HCT116 (cell line): ENCODE data around the gene SEMA4F. TPM values are rescaled to one million over a fixed set of nuclear protein-coding genes. Genes with fewer than 3 reads are reported as not detected.

Source experiments
- ATAC-seq: fragments of 200-7000 bp; cut with Tn5 transposase; 2 replicates; pipeline ENCODE4 v1.9.1; 2020; ENCODE audit warnings: mild to moderate bottlenecking, moderate library complexity
- BruUV-seq: library from RNA; stranded (reverse); fragments of 400-500 nt; replicated peaks from 2 replicates; lab custom pipeline; 2021; lab: Mats Ljungman, UMichigan
- CTCF ChIA-PET: fragments of 300-600 bp; sonication (Branson Sonifier 250); formaldehyde crosslinking; loops from one replicate; lab custom pipeline; 2021; ENCODE audit warnings: antibody characterized with exemption; lab: Charles Lee
- POLR2A ChIA-PET: fragments of 300-600, 350-600 bp; sonication (Branson Sonifier 250); formaldehyde crosslinking; loops from one replicate; lab custom pipeline; 2021; ENCODE audit warnings: antibody characterized with exemption; lab: Charles Lee
- RAD21 ChIA-PET, 2 experiments: fragments of 300-600 bp; sonication (Branson Sonifier 250); formaldehyde crosslinking; loops; one replicate each; lab custom pipeline; 2023; ENCODE audit warnings: low total read pairs in 2 of 2; ENCODE audit not compliant: uncharacterized antibody in 2 of 2, unreplicated experiment in 2 of 2, low non-redundant PET in 1 of 2; lab: Charles Lee
- DNase-seq: peaks from one replicate; pipeline ENCODE4 v3.0.0-alpha.2; 2010; ENCODE audit warnings: low read depth, low spot score
- H2AFZ ChIP-seq: fragments of 200-600 bp; shearing (Covaris generic), sonication (generic); 2 replicates; pipeline ENCODE4 v1.6.1; 2017; ENCODE audit warnings: low read depth, mixed run types, mixed read lengths, antibody characterized with exemption, low read length; ENCODE audit not compliant: poor library complexity, severe bottlenecking
- H3K27ac ChIP-seq: 2 replicates; pipeline ENCODE4 v1.5.1; 2012; ENCODE audit warnings: low read depth, low read length
- H3K27me3 ChIP-seq: fragments of 200-600 bp; sonication (generic); 2 replicates; pipeline ENCODE4 v1.6.1; 2016; ENCODE audit warnings: mixed run types, low read length, mixed read lengths; ENCODE audit not compliant: insufficient read depth
- H3K36me3 ChIP-seq, 2 experiments: fragments of 200-500 bp in 1 of 2; fragments of 200-600 bp in 1 of 2; sonication (Bioruptor generic) in 1 of 2; sonication (generic) in 1 of 2; 2 replicates each; pipeline versions ENCODE4 v1.5.1 to v1.6.1; 2014 to 2016; ENCODE audit warnings: low read length in 2 of 2, inconsistent platforms in 1 of 2, mixed read lengths in 1 of 2, mixed run types in 1 of 2; ENCODE audit not compliant: insufficient read depth in 2 of 2, control insufficient read depth in 1 of 2
- H3K4me1 ChIP-seq, 2 experiments: fragments of 200-600 bp in 1 of 2; sonication (generic) in 1 of 2; 2 replicates each; pipeline versions ENCODE4 v1.5.1 to v1.6.1; 2012 to 2017; ENCODE audit warnings: low read length in 2 of 2, inconsistent platforms in 1 of 2, mild to moderate bottlenecking in 1 of 2, mixed read lengths in 1 of 2, mixed run types in 1 of 2, moderate library complexity in 1 of 2; ENCODE audit not compliant: insufficient read depth in 2 of 2, control insufficient read depth in 1 of 2
- H3K4me2 ChIP-seq: fragments of 200-600 bp; sonication (generic); 2 replicates; pipeline ENCODE4 v1.6.1; 2017; ENCODE audit warnings: mixed run types, low read length, mixed read lengths
- H3K4me3 ChIP-seq, 2 experiments: fragments of 200-600 bp in 1 of 2; sonication (generic) in 1 of 2; replicated peaks in 1 of 2; 2 replicates each; pipeline ENCODE4 v1.5.1; 2011 to 2016; ENCODE audit warnings: low read length in 2 of 2, control low read depth in 1 of 2, low read depth in 1 of 2, mild to moderate bottlenecking in 1 of 2, mixed read lengths in 1 of 2, mixed run types in 1 of 2
- H3K79me2 ChIP-seq: fragments of 200-600 bp; sonication (generic); 2 replicates; pipeline ENCODE4 v1.6.1; 2017; ENCODE audit warnings: mild to moderate bottlenecking, mixed run types, low read length, moderate library complexity, mixed read lengths; ENCODE audit not compliant: insufficient read depth
- H3K9ac ChIP-seq: fragments of 200-600 bp; sonication (generic); 2 replicates; pipeline ENCODE4 v1.6.1; 2016; ENCODE audit warnings: low read length, mixed read lengths
- H3K9me2 ChIP-seq: fragments of 200-600 bp; sonication (generic), shearing (Covaris generic); 2 replicates; pipeline ENCODE4 v1.6.1; 2017; ENCODE audit warnings: mixed run types, mild to moderate bottlenecking, moderate library complexity; ENCODE audit not compliant: insufficient read depth
- H3K9me3 ChIP-seq, 2 experiments: fragments of 200-500 bp in 1 of 2; fragments of 200-600 bp in 1 of 2; sonication (Bioruptor generic) in 1 of 2; sonication (generic) in 1 of 2; 2 replicates each; pipeline ENCODE4 v1.6.1; 2014 to 2017; ENCODE audit warnings: low read length in 2 of 2, mixed read lengths in 2 of 2, inconsistent platforms in 1 of 2, low read depth in 1 of 2, mild to moderate bottlenecking in 1 of 2, mixed run types in 1 of 2, moderate library complexity in 1 of 2; ENCODE audit not compliant: control insufficient read depth in 1 of 2, insufficient read depth in 1 of 2
- H4K20me1 ChIP-seq: fragments of 200-600 bp; sonication (generic), shearing (Covaris generic); 2 replicates; pipeline ENCODE4 v1.6.1; 2017; ENCODE audit warnings: mixed run types, mild to moderate bottlenecking, moderate library complexity; ENCODE audit not compliant: insufficient read depth
- ATF3 ChIP-seq: IDR thresholded peaks from 2 replicates; pipeline ENCODE4 v1.6.1; 2012
- CEBPB ChIP-seq: IDR thresholded peaks from 2 replicates; pipeline ENCODE4 v1.6.1; 2012; ENCODE audit warnings: low read depth
- CTCF ChIP-seq, 3 experiments: fragments of 200-600 bp in 1 of 3; sonication (generic) in 1 of 3; IDR thresholded peaks in 2 of 3; conservative IDR thresholded peaks in 1 of 3; 2 replicates each; pipeline ENCODE4 v1.5.1; 2012 to 2017; ENCODE audit warnings: low read depth in 2 of 3, low read length in 2 of 3, antibody characterized with exemption in 1 of 3, borderline replicate concordance in 1 of 3, control low read depth in 1 of 3, mild to moderate bottlenecking in 1 of 3, mixed read lengths in 1 of 3, mixed run types in 1 of 3, moderate library complexity in 1 of 3; ENCODE audit not compliant: insufficient read depth in 1 of 3
- EGR1 ChIP-seq: IDR thresholded peaks from 2 replicates; pipeline ENCODE4 v1.6.1; 2012; ENCODE audit warnings: low read depth
- ELF1 ChIP-seq: IDR thresholded peaks from 2 replicates; pipeline ENCODE4 v1.6.1; 2012; ENCODE audit warnings: low read depth, borderline replicate concordance
- EZH2 ChIP-seq: fragments of 200-600 bp; sonication (generic); IDR thresholded peaks from 2 replicates; pipeline ENCODE4 v1.6.1; 2017; ENCODE audit warnings: antibody characterized with exemption, mixed run types
- EZH2phosphoT487 ChIP-seq: fragments of 200-600 bp; IDR thresholded peaks from 2 replicates; pipeline ENCODE4 v1.6.1; 2018; ENCODE audit warnings: antibody characterized with exemption, borderline replicate concordance
- FOSL1 ChIP-seq: IDR thresholded peaks from 2 replicates; pipeline ENCODE4 v1.6.1; 2012; ENCODE audit warnings: low read depth
- MAX ChIP-seq: IDR thresholded peaks from 2 replicates; pipeline ENCODE4 v1.6.1; 2012
- POLR2A ChIP-seq: IDR thresholded peaks from 2 replicates; pipeline ENCODE4 v1.7.0; 2011; ENCODE audit warnings: borderline replicate concordance; ENCODE audit not compliant: insufficient read depth, insufficient read length; ENCODE audit errors: extremely low read depth
- POLR2AphosphoS5 ChIP-seq: IDR thresholded peaks from 2 replicates; pipeline ENCODE4 v1.6.1; 2011; ENCODE audit warnings: mild to moderate bottlenecking, low read depth, low read length, moderate library complexity
- RAD21 ChIP-seq: IDR thresholded peaks from 2 replicates; pipeline ENCODE4 v1.6.1; 2012; ENCODE audit warnings: low read depth, mild to moderate bottlenecking
- REST ChIP-seq: IDR thresholded peaks from 2 replicates; pipeline ENCODE4 v1.6.1; 2012; ENCODE audit warnings: low read depth
- SP1 ChIP-seq: IDR thresholded peaks from 2 replicates; pipeline ENCODE4 v1.6.1; 2012; ENCODE audit warnings: low read depth
- SRF ChIP-seq: IDR thresholded peaks from 2 replicates; pipeline ENCODE4 v1.6.1; 2012; ENCODE audit warnings: low read depth
- TCF7L2 ChIP-seq: IDR thresholded peaks from 2 replicates; pipeline ENCODE4 v1.7.0; 2011; ENCODE audit warnings: borderline replicate concordance, inconsistent platforms; ENCODE audit not compliant: insufficient read depth, insufficient read length; ENCODE audit errors: extremely low read depth
- YY1 ChIP-seq: IDR thresholded peaks from 2 replicates; pipeline ENCODE4 v1.6.1; 2011; ENCODE audit warnings: low read length, low read depth, moderate library complexity, mild to moderate bottlenecking; ENCODE audit not compliant: insufficient replicate concordance; ENCODE audit errors: extremely low read depth
- ZBTB33 ChIP-seq: IDR thresholded peaks from 2 replicates; pipeline ENCODE4 v1.6.1; 2011; ENCODE audit warnings: mild to moderate bottlenecking, low read length, moderate library complexity; ENCODE audit not compliant: insufficient replicate concordance; ENCODE audit errors: extremely low read depth
- ZNF274 ChIP-seq: fragments of 200-500 bp; sonication (Bioruptor generic); IDR thresholded peaks from 2 replicates; pipeline ENCODE4 v1.6.1; 2014; ENCODE audit warnings: mild to moderate bottlenecking, low read depth, low read length, inconsistent platforms
- intact Hi-C: fragments of 100-400 bp; cut with micrococcal nuclease; formaldehyde crosslinking; loops from 2 replicates; pipeline ENCODE4 v1.10.0; 2022
- total RNA-seq: library from RNA; stranded (reverse); gene quantifications from one replicate; pipeline ENCODE4 v1.2.1, GENCODE V29; 2021; ENCODE audit not compliant: unreplicated experiment

The SEMA4F gene
- total RNA-seq, 1 experiment from 2014 or later, result 12.3 TPM

- Histone ChIP-seq H4K20me1 (no peaks in the 10 kb centered on the region), H2AFZ (no peak overlapping the region), H3K27ac (no peak overlapping the region), H3K79me2 (no peaks in the 10 kb centered on the region; the same call in 1 of the 2 replicates), H3K9ac (no peak overlapping the region), H3K27me3 (no peaks in the 10 kb centered on the region), H3K9me2 (no peaks in the 10 kb centered on the region), H3K4me2 (no peak overlapping the region), H3K36me3 (no peaks in the 10 kb centered on the region), H3K4me3 (no peak overlapping the region), H3K4me1 (no peaks in the 10 kb centered on the region; a peak in 1 of 4 replicates), H3K9me3 (no peaks in the 10 kb centered on the region)
- intact Hi-C loops, result no loop called here
- TF ChIP-seq ELF1 (no peak), ZBTB33 (no peak), SP1 (no peak), ZNF274 (no peak), CEBPB (no peak), CTCF (IDR thresholded peaks at IDR 0.05 in 2 of 3, conservative IDR thresholded peaks at IDR 0.05 in 1 of 3; ENCODE audit: borderline replicate concordance in 1 of 3, insufficient read depth in 1 of 3, low read depth in 2 of 3, low read length in 2 of 3) (no peak), EGR1 (no peak), TCF7L2 (no peak), EZH2phosphoT487 (no peak), POLR2A (no peak), POLR2AphosphoS5 (no peak), SRF (no peak), EZH2 (no peak), MAX (no peak), YY1 (no peak), REST (no peak), ATF3 (no peak), RAD21 (no peak), FOSL1 (no peak)
- ChIA-PET POLR2A (interaction anchor here (0.7 kb wide), 1 partner anchor 12 kb away, joined by 4 read pairs; no protein-coding TSS in a partner anchor), CTCF (no interaction called here), RAD21 (no interaction called here)
- BruUV-seq, result no TSS peak
- ATAC-seq (no peak), DNase-seq (no peak)
Measured at GRCh38 chr2:74625658-74626425, 28.2 kb upstream of the SEMA4F start.
